Kidney (tissue), 14 donors: ENCODE measurements around the gene PEAK1. TPM values are rescaled to one million over a fixed set of nuclear protein-coding genes. Genes with fewer than 3 reads are reported as not detected.
A peak's percentile ranks its signal among the peaks of the same experiment; 100 is the strongest.

Experiments used
- DNase-seq, 5 donors: peaks; one replicate each; pipeline ENCODE4 v3.0.0-alpha.2; 2013 to 2020
- FAIRE-seq: peaks from 2 replicates; lab custom pipeline; 2012; peaks lifted over from hg19 to GRCh38; lab: Jason Lieb, UNC
- H3K27ac ChIP-seq, 2 donors: one replicate each; pipeline ENCODE4 v1.7.0; 2013; ENCODE audit warnings: low read depth in 2 of 2, low read length in 2 of 2, inconsistent platforms in 1 of 2
- H3K27me3 ChIP-seq: one replicate; pipeline ENCODE4 v1.7.1; 2013; ENCODE audit warnings: low read length, inconsistent platforms; ENCODE audit not compliant: control insufficient read depth, insufficient read depth
- H3K36me3 ChIP-seq, 3 donors: one replicate each; pipeline versions ENCODE4 v1.7.0 to v1.7.1; 2013; ENCODE audit warnings: low read length in 3 of 3, control low read depth in 1 of 3, inconsistent platforms in 1 of 3; ENCODE audit not compliant: insufficient read depth in 3 of 3, control insufficient read depth in 2 of 3
- H3K4me1 ChIP-seq, 3 donors: one replicate each; pipeline versions ENCODE4 v1.7.0 to v1.7.1; 2013; ENCODE audit warnings: low read length in 3 of 3, inconsistent platforms in 1 of 3, low read depth in 1 of 3; ENCODE audit not compliant: control insufficient read depth in 2 of 3, insufficient read depth in 2 of 3
- H3K4me3 ChIP-seq, 3 donors: one replicate each; pipeline versions ENCODE4 v1.7.0 to v1.8.1; 2013; ENCODE audit warnings: low read length in 3 of 3, control low read depth in 1 of 3, inconsistent platforms in 1 of 3
- H3K9ac ChIP-seq, 3 donors: one replicate each; pipeline versions ENCODE4 v1.7.0 to v1.7.1; 2013; ENCODE audit warnings: low read length in 3 of 3, control low read depth in 1 of 3, inconsistent platforms in 1 of 3
- H3K9me3 ChIP-seq, 3 donors: one replicate each; pipeline versions ENCODE4 v1.7.0 to v1.7.1; 2013; ENCODE audit warnings: low read length in 3 of 3, control low read depth in 1 of 3, inconsistent platforms in 1 of 3; ENCODE audit not compliant: control insufficient read depth in 2 of 3, insufficient read depth in 1 of 3
- CTCF ChIP-seq: IDR thresholded peaks from 3 replicates; pipeline ENCODE4 v1.5.1; 2012; ENCODE audit warnings: mild to moderate bottlenecking, moderate library complexity, borderline replicate concordance; ENCODE audit not compliant: insufficient read depth; ENCODE audit errors: extremely low read depth
- intact Hi-C: fragments of 100-400 bp; cut with DNase I; formaldehyde crosslinking; loops from one replicate; pipeline ENCODE4 v1.11.1; 2022
- polyA plus RNA-seq: library from polyadenylated mRNA; stranded (reverse); fragments of 350-450 nt; fragmentation: Illumina TruSeq; extraction: RNeasy Lipid Tissue Mini Kit (QIAGEN cat#74804); gene quantifications from one replicate; pipeline ENCODE4 v1.2.3, GENCODE V29; 2014; ENCODE audit warnings: low read depth, low replicate concordance; ENCODE audit not compliant: insufficient read depth
- total RNA-seq: library from RNA; stranded (reverse); fragmentation: NEBNext Ultra II Directional; extraction: Animal tissue kit (Norgen Biotek cat#: 25700); gene quantifications from one replicate; pipeline ENCODE4 v1.2.1, GENCODE V29; 2021
- donor health status: control.
- donor health status: control.
- donor health status: control.
- donor health status: control.
- donor health status: control.
- donor health status: DM: yes; HTN: yes; CAD: no.
- donor health status: Normal renal cell carcinoma (clear cell type).

PEAK1 gene
- total and polyA plus RNA-seq, 2 donors from 2014 or later, result 2.9 to 50.3 TPM

GRCh38 chr15:77342807-77343206 lies 77.1 kb downstream of the PEAK1 start:
- H3K9ac ChIP-seq, result no peak overlapping the region
- DNase-seq (no peak), FAIRE-seq (no peak)
- H3K27ac ChIP-seq, result no peak overlapping the region
- H3K4me1 ChIP-seq, result no peaks in the 10 kb centered on the region
- H3K36me3 ChIP-seq, result no peaks in the 10 kb centered on the region
- H3K27me3 ChIP-seq, result no peaks in the 10 kb centered on the region
- no peak overlapping the region for H3K4me3 ChIP-seq
- intact Hi-C loops, result no loop called here
- H3K9me3 ChIP-seq, result no peaks in the 10 kb centered on the region
- no peak for TF ChIP-seq CTCF

GRCh38 chr15:77340245-77340644 lies 79.7 kb downstream of the PEAK1 start:
- no peaks in the 10 kb centered on the region for H3K36me3 ChIP-seq
- H3K9me3 ChIP-seq, result no peaks in the 10 kb centered on the region
- no peaks in the 10 kb centered on the region for H3K27me3 ChIP-seq
- DNase-seq, result no peak
- H3K9ac ChIP-seq, result no peak overlapping the region
- intact Hi-C loops, result no loop called here
- no peak for TF ChIP-seq CTCF
- H3K4me1 ChIP-seq, result no peaks in the 10 kb centered on the region
- no peak overlapping the region for H3K27ac ChIP-seq
- no peak for FAIRE-seq
- H3K4me3 ChIP-seq, result no peak overlapping the region

GRCh38 chr15:77336006-77336405 lies 83.9 kb downstream of the PEAK1 start:
- Histone ChIP-seq H3K9me3 (no peaks in the 10 kb centered on the region), H3K4me3 (no peak overlapping the region), H3K27ac (no peak overlapping the region), H3K4me1 (no peaks in the 10 kb centered on the region), H3K36me3 (no peaks in the 10 kb centered on the region), H3K27me3 (no peaks in the 10 kb centered on the region), H3K9ac (no peak overlapping the region)
- TF ChIP-seq CTCF, result no peak
- intact Hi-C loops, result no loop called here
- DNase-seq (no peak), FAIRE-seq (no peak)

- Histone ChIP-seq H3K9me3 (no peaks in the 10 kb centered on the region), H3K4me1 (no peaks in the 10 kb centered on the region), H3K36me3 (no peaks in the 10 kb centered on the region), H3K27ac (no peak overlapping the region), H3K4me3 (no peak overlapping the region), H3K27me3 (no peaks in the 10 kb centered on the region), H3K9ac (no peak overlapping the region)
- DNase-seq (peak in 1 of 5 donors; percentile 31), FAIRE-seq (no peak)
- no peak for TF ChIP-seq CTCF
- intact Hi-C loops, result no loop called here
Measured at GRCh38 chr15:77335298-77335697, 84.6 kb downstream of the PEAK1 start.
